Activated CD4-positive, alpha-beta T cell treated with anti-CD3 and anti-CD28 coated beads, Interleukin-10, Interleukin-2, amounts not matched to agents 100 ng/mL and 50 ng/mL, durations not matched to agents 16 hours and 8 hours (primary cell): Measurements from ENCODE around the gene CUL5.

Experiments
- DNase-seq: peaks from one replicate; pipeline ENCODE4 v3.0.0-alpha.2; 2020

The CUL5 gene

GRCh38 chr11:108008656-108009496 is at the start of gene CUL5:
Gene CUL5, plus strand, starts transcription at chr11:108008898. Its CDS starts 451 bp downstream, at chr11:108009349.
- peak; percentile 93 for DNase-seq

DNA sequence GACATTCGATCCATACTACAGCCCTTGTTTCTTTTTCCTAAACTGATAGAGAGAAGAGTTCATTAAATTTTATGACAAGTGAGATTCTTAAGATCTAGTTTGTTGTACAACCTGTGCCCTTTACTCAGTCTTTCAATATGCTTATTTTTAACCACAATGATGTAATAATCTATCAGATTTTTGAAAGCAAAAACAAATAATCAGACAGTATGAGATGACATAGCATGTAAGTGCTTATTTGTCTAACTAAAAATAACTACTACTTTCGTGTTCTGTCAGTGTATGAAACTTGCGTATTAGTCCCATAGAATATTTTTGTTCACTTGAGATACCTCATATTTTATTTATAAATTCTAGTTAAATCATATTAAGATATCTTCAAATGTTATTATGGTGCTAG is 47.2 kb upstream of the CUL5 start:
- no peak for DNase-seq

- no peak for DNase-seq
Observed at GRCh38 chr11:107962181-107962580, 46.5 kb upstream of the CUL5 start.

GRCh38 chr11:107963091-107963490 is 45.6 kb upstream of the CUL5 start:
- DNase-seq = no peak

DNA sequence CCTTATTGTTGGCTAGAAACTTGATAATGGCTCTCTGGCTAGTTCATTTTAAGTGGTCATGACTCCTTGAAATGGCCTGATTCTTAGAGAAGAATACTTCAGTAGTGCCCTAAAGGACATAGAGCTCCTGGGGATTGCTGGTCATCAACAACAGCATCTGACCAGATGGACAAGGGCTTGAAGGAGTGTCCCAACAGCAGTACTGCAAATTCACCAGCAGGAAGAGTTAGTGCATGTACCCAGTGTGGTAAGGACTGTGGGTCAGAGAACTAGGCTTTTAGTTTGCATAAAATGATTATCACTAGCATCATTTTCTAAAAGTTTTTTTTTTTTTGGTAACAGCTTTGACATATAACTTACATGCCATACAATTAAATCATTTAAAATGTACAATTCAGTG is 39.5 kb upstream of the CUL5 start:
- DNase-seq = no peak

DNA sequence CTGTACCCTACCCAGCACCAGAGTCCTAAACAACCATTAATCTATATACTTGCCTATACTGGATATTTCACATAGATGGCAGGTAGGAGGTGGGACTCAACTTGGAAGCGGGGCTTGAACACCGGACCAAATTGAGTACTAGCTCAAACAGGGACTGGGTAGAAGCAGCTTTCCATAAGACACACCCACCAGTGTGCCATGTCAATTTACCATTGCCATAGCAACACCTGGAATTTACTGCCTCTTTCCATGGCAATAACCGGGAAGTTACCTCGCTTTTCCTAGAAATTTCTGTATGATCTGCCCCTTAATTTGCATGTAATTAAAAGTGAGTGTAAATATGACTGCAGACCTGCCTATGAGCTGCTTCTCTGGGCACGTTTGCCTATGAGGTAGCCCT is 38.6 kb upstream of the CUL5 start:
- no peak for DNase-seq

GRCh38 chr11:107973641-107974040 is 35.1 kb upstream of the CUL5 start:
- no peak for DNase-seq

GRCh38 chr11:107988397-107989158 is 20.1 kb upstream of the CUL5 start:
- no peak for DNase-seq

- DNase-seq = no peak
Observed at GRCh38 chr11:107991868-107992414, 16.8 kb upstream of the CUL5 start.

- no peak for DNase-seq
Observed at GRCh38 chr11:107996006-107996776, 12.5 kb upstream of the CUL5 start.

GRCh38 chr11:107998761-107999160 is 9.9 kb upstream of the CUL5 start:
- DNase-seq = no peak

DNA sequence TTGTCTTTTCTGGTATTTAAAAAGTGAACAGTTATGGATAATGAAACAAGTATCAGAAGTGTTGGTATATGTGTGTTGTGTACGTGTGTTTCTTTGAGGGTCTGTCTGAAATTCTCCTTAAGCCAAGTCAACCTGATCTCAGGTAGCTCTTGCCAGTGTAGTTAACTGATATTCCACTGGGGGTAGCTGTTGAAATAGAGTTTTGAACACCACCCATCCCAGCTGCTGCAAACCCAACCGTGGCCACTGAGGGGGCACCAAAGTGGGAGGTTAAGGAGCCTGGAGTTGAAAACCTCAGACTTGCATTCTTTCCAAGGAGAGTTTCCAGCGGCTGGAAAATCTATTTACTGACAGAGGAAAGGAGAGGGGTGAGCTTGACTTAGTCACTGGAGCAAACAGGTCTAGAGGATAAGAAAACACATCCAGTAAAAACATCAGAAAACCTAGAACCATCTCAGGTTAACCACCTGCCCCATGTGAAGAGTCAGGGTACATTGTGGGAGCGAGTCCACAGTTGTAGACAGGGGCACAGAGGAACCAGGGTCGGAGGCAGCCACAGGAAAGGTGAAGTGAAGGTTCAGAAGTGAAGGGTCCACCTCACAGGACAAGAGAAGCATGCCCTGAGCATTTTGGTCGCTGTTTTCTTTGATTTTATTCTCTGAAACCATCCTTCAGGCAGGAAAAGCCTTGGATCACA is 8.8 kb upstream of the CUL5 start:
- peak; percentile 50 for DNase-seq

DNA sequence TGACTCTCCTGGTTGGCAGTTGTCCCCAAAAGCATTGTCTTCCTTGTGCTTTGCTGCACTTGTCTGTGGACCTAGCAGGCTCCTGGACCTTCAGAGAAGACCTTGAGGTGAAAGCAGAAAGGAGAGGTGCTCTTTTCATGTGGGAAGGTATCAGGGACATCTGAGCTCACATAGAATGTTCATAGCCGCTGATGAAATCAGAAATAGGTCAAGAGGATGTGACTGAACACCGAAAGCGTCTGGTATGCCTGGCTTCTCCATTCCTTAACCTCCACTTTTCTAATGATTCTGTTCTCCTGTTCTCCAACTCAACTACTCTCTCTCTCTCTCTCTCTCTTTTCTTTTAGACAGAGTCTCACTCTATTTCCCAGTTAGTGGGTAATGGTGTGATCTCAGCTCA is 6.2 kb upstream of the CUL5 start:
- no peak for DNase-seq

GRCh38 chr11:108003623-108004022 is 5.1 kb upstream of the CUL5 start:
- DNase-seq = no peak

- no peak for DNase-seq
Observed at GRCh38 chr11:108007819-108008218, 879 bp upstream of the CUL5 start.

DNA sequence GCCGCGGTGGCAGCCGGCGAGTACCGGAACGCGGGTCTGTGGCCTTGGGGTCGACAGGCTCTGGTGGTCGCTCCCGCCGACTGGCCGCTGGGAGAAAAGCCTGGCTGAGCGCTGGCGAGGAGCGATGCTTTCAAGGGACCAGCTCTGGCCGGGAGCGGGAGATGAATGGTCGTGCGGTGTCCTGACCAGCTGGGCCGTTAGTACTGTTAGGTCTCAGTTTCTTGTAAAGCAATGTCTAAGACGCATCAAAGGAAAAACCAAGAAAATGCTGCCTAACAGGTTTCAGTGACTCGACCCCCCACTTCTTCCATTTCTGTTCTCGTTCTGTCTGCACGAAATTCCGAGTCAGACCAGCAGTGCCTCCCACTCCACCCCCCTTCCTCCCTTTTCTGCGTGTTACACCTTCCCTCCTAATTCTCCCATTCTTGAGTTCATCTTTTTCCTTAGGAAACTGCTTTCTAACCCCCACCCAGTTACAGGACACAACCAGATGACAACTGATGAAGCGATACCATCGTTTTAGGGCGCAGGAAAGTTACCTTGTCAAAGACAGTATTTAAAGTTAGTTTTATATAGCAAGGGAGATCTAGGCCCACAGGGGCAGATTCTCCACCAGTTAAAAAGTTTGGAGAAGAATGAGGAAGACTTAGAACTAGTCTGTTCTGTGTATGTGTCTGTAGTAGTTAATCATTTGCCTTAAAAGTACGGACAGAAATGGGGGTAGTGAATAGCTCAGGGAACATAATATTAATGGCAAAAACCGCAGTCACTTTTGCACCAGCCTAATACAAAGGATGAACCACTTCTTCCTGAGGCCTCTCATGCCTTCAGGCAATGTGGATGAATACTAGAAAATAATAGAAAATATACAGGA is 1.0 kb downstream of the CUL5 start:
- peak; percentile 2 for DNase-seq

GRCh38 chr11:108012139-108012725 is 3.5 kb downstream of the CUL5 start:
- no peak for DNase-seq

GRCh38 chr11:108016647-108017046 is 7.9 kb downstream of the CUL5 start:
- DNase-seq = no peak

- no peak for DNase-seq
Observed at GRCh38 chr11:108018708-108019107, 10.0 kb downstream of the CUL5 start.

DNA sequence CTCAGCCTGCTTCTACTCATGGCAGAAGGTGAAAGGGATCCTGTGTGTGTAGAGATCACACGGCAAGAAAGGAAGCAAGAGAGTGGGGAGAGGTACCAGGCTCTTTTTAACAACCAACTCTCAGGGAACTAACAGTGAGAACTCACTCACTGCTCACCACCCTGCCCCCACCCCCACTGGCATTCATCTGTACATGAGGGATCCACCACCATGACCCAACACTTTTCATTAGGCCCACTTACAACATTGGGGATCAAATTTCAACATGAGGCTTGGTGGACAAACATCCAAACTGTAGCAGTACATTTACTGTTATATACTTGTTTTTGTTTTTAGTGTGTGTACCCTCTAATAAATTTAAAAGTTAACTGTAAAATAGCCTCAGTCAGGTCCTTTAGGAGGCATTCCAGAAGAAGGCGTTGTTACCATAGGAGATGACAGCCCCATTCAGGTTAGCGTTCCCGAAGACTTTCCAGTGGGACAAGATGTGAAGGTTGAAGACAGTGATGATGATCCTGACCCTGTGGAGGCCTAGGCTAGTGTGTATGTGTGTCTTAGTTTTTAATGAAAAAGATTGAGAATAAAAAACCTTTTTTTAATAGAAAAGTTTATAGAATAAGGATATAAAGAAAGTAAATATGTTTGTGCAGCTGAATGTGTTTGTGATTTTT is 11.3 kb downstream of the CUL5 start:
- DNase-seq = no peak
